HAP-1 (cell line): Measurements from ENCODE around the gene ZNF385B.

Experiments used
- DNase-seq, 2 experiments: peaks; one replicate each; pipeline ENCODE4 v3.0.0-alpha.2; 2016 to 2020; ENCODE audit warnings: low spot score in 2 of 2
- H3K27me3 ChIP-seq: fragments of 250-450 bp; sonication (Bioruptor Pico); 2 replicates; pipeline ENCODE4 v1.5.1; 2020; ENCODE audit warnings: low read depth, mild to moderate bottlenecking, moderate library complexity
- H3K36me3 ChIP-seq: fragments of 250-450 bp; sonication (Bioruptor Pico); replicated peaks from 2 replicates; pipeline ENCODE4 v1.5.1; 2020; ENCODE audit warnings: mild to moderate bottlenecking
- H3K4me1 ChIP-seq: fragments of 250-450 bp; sonication (Bioruptor Pico); 2 replicates; pipeline ENCODE4 v1.5.1; 2020; ENCODE audit warnings: mild to moderate bottlenecking
- H3K4me3 ChIP-seq: fragments of 250-450 bp; sonication (Bioruptor Pico); 2 replicates; pipeline ENCODE4 v1.5.1; 2020; ENCODE audit warnings: mild to moderate bottlenecking, moderate library complexity
- H3K9me3 ChIP-seq: fragments of 250-450 bp; sonication (Bioruptor Pico); 2 replicates; pipeline ENCODE4 v1.5.1; 2020; ENCODE audit warnings: mild to moderate bottlenecking, moderate library complexity
- in situ Hi-C: fragments of 300-500 bp; cut with MboI; formaldehyde crosslinking; loops from 3 replicates; pipeline ENCODE4 v1.14.3; 2020; ENCODE audit warnings: low sequenced_read_pairs, inconsistent platforms, mixed read lengths

The ZNF385B gene

DNA sequence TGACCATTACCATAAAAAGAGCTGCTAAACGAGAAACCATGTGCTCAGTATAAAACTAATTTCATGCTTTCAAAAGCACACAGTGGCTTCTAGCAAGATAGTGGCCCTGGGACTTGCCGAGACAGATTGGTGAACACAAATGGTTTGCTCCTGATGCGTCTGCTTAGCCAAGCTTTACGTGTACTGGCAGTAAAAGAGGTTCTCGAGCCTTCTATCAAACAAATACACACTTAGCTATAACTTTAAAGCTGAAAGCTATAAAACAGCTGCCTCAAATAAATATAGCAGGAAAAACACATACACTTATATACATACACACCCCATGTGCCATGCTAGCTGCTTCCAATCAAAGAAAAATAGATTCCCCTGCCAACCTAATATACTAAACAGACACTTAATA is 117.0 kb downstream of the ZNF385B start:
- in situ Hi-C loops: no loop called here

GRCh38 chr2:179741317-179741716 is 120.1 kb downstream of the ZNF385B start:
- in situ Hi-C loops: no loop called here
- no peak overlapping the region for H3K4me3 ChIP-seq
- no peaks in the 10 kb centered on the region; the same call in 1 of the 2 replicates for H3K4me1 ChIP-seq
- no peak for DNase-seq
- no peaks in the 10 kb centered on the region for H3K36me3 ChIP-seq
- no peaks in the 10 kb centered on the region for H3K9me3 ChIP-seq
- no peaks in the 10 kb centered on the region for H3K27me3 ChIP-seq

More for the DNA sequence above, 117.0 kb downstream of the ZNF385B start:
- no peaks in the 10 kb centered on the region for H3K36me3 ChIP-seq
- H3K4me1 ChIP-seq: no peaks in the 10 kb centered on the region
- no peaks in the 10 kb centered on the region for H3K27me3 ChIP-seq
- no peak for DNase-seq
- no peaks in the 10 kb centered on the region for H3K9me3 ChIP-seq
- no peak overlapping the region for H3K4me3 ChIP-seq

DNA sequence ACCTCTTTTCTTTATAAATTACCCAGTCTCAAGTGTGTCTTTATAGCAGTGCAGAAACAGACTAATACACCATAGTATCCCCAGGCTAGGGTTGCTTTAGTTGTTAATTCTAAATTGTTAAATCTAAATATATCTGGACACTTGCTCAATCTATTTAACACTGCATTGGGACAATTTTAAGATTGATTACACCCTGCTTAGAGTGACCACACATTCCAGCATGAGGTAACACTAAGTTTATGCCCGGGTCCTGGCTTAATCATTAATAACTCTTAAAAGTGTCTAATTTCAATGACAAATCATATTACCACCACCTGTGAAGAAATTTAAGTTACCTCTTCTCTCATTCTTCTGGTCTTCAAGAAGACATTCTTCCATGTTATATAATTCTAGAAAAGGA is 131.4 kb downstream of the ZNF385B start:
- DNase-seq: no peak
- no peaks in the 10 kb centered on the region for H3K4me1 ChIP-seq
- H3K27me3 ChIP-seq: no peaks in the 10 kb centered on the region
- H3K9me3 ChIP-seq: no peaks in the 10 kb centered on the region; the same call in 1 of the 2 replicates
- no peak overlapping the region for H3K4me3 ChIP-seq
- H3K36me3 ChIP-seq: no peaks in the 10 kb centered on the region
- in situ Hi-C loops: no loop called here

GRCh38 chr2:179726461-179727180 is 134.8 kb downstream of the ZNF385B start:
- H3K4me3 ChIP-seq: no peak overlapping the region
- no peaks in the 10 kb centered on the region for H3K27me3 ChIP-seq
- H3K4me1 ChIP-seq: no peaks in the 10 kb centered on the region
- no peaks in the 10 kb centered on the region for H3K9me3 ChIP-seq
- no peaks in the 10 kb centered on the region for H3K36me3 ChIP-seq
- no peak for DNase-seq
- in situ Hi-C loops: no loop called here

GRCh38 chr2:179724403-179724802 is 137.0 kb downstream of the ZNF385B start:
- no peak for DNase-seq
- Histone ChIP-seq H3K4me3 (no peak overlapping the region), H3K27me3 (no peaks in the 10 kb centered on the region), H3K9me3 (no peaks in the 10 kb centered on the region), H3K36me3 (no peaks in the 10 kb centered on the region), H3K4me1 (no peaks in the 10 kb centered on the region)
- in situ Hi-C loops: no loop called here

DNA sequence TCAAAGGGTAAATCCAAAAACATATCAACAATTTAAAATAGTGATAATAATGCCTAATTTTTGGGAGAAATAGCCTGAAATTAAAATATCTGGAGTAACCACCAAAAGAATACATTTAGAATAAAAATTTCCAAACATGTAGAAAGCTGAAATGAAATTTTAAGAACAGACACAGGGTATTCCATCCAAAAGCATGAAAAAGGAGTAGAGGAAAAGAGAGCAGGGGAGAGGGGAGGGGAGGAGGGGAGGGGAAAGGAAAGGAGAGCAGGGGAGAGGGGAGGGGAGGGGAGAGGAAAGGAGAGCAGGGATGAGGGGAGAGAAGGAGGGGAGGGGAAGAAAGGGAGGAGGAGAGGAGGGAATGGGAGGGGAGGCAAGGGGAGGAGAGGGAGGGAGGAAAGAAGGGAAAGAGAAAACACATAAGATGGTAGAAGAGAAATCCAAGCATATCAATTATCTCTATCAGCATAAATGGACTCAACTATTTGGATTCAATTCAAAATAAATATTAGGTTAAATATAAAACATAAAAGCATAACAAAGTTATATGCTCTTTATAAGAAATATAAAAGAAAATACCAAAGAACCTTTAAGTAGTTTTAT is 141.1 kb downstream of the ZNF385B start:
- in situ Hi-C loops: no loop called here
- DNase-seq: no peak

GRCh38 chr2:179715871-179716270 is 145.5 kb downstream of the ZNF385B start:
- H3K9me3 ChIP-seq: no peaks in the 10 kb centered on the region
- no peak overlapping the region for H3K4me3 ChIP-seq
- DNase-seq: no peak
- in situ Hi-C loops: no loop called here
- H3K27me3 ChIP-seq: no peaks in the 10 kb centered on the region
- H3K36me3 ChIP-seq: no peaks in the 10 kb centered on the region
- H3K4me1 ChIP-seq: no peaks in the 10 kb centered on the region

More for the DNA sequence above, 141.1 kb downstream of the ZNF385B start:
- no peak overlapping the region for H3K4me3 ChIP-seq
- H3K4me1 ChIP-seq: no peaks in the 10 kb centered on the region
- H3K36me3 ChIP-seq: no peaks in the 10 kb centered on the region
- no peaks in the 10 kb centered on the region for H3K9me3 ChIP-seq
- H3K27me3 ChIP-seq: no peaks in the 10 kb centered on the region

GRCh38 chr2:179715196-179715595 is 146.2 kb downstream of the ZNF385B start:
- DNase-seq: no peak
- Histone ChIP-seq H3K27me3 (no peaks in the 10 kb centered on the region), H3K4me1 (no peaks in the 10 kb centered on the region), H3K36me3 (no peaks in the 10 kb centered on the region), H3K9me3 (no peaks in the 10 kb centered on the region), H3K4me3 (no peak overlapping the region)
- in situ Hi-C loops: no loop called here

DNA sequence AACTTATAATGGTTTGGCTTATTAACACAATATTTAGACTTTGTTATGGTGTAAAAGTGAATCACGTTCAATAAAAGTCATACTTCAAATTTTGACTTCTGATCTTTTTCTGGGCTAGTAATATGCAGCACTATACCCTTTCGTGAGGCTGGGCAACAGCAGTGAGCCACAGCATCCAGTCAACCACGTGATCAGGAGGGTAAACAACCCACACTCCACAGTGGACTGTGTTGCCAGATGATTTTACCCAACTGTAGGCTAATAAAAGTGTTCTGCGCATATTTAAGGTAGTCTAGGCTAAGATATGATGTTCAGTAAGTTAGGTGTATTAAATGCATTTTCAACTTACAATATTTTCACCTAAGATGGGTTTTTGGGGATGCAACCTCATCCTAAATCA is 148.6 kb downstream of the ZNF385B start:
- no peaks in the 10 kb centered on the region for H3K27me3 ChIP-seq
- no peaks in the 10 kb centered on the region for H3K4me1 ChIP-seq
- in situ Hi-C loops: no loop called here
- no peak overlapping the region for H3K4me3 ChIP-seq
- H3K36me3 ChIP-seq: no peaks in the 10 kb centered on the region
- no peaks in the 10 kb centered on the region for H3K9me3 ChIP-seq
- no peak for DNase-seq

DNA sequence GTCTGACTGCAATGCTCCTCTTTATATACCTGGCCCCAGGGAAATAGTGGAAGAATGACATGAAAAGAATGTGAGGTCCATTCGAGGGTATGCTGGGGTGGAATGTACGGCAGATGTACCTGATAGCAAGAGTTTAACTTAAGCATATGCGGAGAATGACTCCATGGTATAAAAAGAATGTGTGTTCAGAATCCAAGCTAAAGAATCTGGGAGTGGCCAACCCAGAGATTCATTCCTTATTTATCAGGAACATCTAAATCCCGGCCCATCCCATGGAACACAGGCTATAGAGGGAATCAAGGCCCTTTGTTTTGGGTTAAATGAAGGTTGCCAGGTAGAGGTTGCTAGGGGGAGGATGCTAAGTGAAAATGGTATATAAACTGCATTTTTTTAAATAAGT is 150.0 kb downstream of the ZNF385B start:
- H3K4me3 ChIP-seq: no peak overlapping the region
- no peaks in the 10 kb centered on the region for H3K27me3 ChIP-seq
- in situ Hi-C loops: no loop called here
- DNase-seq: peak; percentile 19 to 28
- no peaks in the 10 kb centered on the region for H3K36me3 ChIP-seq
- H3K4me1 ChIP-seq: no peaks in the 10 kb centered on the region
- H3K9me3 ChIP-seq: no peaks in the 10 kb centered on the region

GRCh38 chr2:179703702-179704101 is 157.7 kb downstream of the ZNF385B start:
- no peaks in the 10 kb centered on the region for H3K36me3 ChIP-seq
- H3K27me3 ChIP-seq: no peaks in the 10 kb centered on the region
- H3K4me3 ChIP-seq: no peak overlapping the region
- in situ Hi-C loops: no loop called here
- DNase-seq: no peak
- no peaks in the 10 kb centered on the region; the same call in 1 of the 2 replicates for H3K4me1 ChIP-seq
- H3K9me3 ChIP-seq: no peaks in the 10 kb centered on the region

- DNase-seq: no peak
- H3K36me3 ChIP-seq: no peaks in the 10 kb centered on the region
- no peaks in the 10 kb centered on the region for H3K9me3 ChIP-seq
- in situ Hi-C loops: no loop called here
- H3K4me3 ChIP-seq: no peak overlapping the region
- no peaks in the 10 kb centered on the region; the same call in 1 of the 2 replicates for H3K4me1 ChIP-seq
- H3K27me3 ChIP-seq: no peaks in the 10 kb centered on the region
Measured at GRCh38 chr2:179702912-179703311, 158.5 kb downstream of the ZNF385B start.

GRCh38 chr2:179701524-179702110 is 159.8 kb downstream of the ZNF385B start:
- Histone ChIP-seq H3K9me3 (no peaks in the 10 kb centered on the region), H3K4me1 (no peaks in the 10 kb centered on the region; the same call in 1 of the 2 replicates), H3K36me3 (no peaks in the 10 kb centered on the region), H3K27me3 (no peaks in the 10 kb centered on the region), H3K4me3 (no peak overlapping the region)
- in situ Hi-C loops: no loop called here
- DNase-seq: no peak

DNA sequence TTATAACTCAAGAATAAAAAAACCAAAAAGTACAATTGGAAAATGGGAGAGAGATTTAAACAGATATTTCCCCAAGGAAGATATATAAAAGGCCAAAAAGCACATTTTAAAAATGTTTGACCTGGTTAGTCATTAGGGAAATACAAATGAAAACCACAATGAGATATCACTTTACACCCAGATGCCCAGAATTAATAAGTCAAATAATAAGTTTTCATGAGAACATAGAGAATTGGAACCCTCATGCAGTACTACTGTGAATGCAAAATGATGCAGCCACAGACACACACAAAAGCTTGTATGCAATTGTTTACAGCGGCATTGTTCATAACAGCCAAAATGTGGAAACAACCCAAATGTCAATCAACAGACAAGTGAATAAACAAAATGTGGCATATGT is 165.9 kb downstream of the ZNF385B start:
- in situ Hi-C loops: no loop called here
- H3K4me3 ChIP-seq: no peak overlapping the region
- no peaks in the 10 kb centered on the region for H3K4me1 ChIP-seq
- no peak for DNase-seq
- H3K9me3 ChIP-seq: no peaks in the 10 kb centered on the region
- no peaks in the 10 kb centered on the region for H3K27me3 ChIP-seq
- H3K36me3 ChIP-seq: no peaks in the 10 kb centered on the region
